ENCODE results near the gene GLIS1.

DNA sequence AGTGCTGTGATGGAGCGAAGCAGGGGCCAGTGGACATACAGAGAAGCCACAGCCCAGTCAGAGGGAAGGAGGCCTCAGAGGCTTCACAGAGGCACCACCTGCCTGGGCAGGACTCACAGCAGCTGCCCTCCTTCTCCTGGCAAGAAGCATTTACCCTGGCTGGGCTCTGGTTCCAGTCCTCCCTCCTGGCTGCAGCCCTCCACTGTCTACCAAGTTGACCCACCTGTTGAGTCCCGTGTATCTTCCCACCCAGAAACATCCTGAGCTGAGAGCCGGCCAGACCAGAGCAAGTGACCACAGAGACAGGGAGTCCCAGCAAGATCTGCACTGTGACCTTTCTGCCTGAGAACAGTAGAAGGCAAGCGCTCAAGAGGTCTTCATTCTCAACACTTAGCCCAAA is 49.7 kb downstream of the GLIS1 start:
- TF ChIP-seq, protein P1, sequence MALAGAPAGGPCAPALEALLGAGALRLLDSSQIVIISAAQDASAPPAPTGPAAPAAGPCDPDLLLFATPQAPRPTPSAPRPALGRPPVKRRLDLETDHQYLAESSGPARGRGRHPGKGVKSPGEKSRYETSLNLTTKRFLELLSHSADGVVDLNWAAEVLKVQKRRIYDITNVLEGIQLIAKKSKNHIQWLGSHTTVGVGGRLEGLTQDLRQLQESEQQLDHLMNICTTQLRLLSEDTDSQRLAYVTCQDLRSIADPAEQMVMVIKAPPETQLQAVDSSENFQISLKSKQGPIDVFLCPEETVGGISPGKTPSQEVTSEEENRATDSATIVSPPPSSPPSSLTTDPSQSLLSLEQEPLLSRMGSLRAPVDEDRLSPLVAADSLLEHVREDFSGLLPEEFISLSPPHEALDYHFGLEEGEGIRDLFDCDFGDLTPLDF (CRISPR knock-in tag; IDR thresholded peaks at IDR 0.05), result no peak
- no peak for TF ChIP-seq SP1 (CRISPR knock-in tag; conservative IDR thresholded peaks at IDR 0.05)
- TF ChIP-seq FOXK1 (CRISPR knock-in tag; IDR thresholded peaks at IDR 0.05), result no peak
- TF ChIP-seq, protein P2, sequence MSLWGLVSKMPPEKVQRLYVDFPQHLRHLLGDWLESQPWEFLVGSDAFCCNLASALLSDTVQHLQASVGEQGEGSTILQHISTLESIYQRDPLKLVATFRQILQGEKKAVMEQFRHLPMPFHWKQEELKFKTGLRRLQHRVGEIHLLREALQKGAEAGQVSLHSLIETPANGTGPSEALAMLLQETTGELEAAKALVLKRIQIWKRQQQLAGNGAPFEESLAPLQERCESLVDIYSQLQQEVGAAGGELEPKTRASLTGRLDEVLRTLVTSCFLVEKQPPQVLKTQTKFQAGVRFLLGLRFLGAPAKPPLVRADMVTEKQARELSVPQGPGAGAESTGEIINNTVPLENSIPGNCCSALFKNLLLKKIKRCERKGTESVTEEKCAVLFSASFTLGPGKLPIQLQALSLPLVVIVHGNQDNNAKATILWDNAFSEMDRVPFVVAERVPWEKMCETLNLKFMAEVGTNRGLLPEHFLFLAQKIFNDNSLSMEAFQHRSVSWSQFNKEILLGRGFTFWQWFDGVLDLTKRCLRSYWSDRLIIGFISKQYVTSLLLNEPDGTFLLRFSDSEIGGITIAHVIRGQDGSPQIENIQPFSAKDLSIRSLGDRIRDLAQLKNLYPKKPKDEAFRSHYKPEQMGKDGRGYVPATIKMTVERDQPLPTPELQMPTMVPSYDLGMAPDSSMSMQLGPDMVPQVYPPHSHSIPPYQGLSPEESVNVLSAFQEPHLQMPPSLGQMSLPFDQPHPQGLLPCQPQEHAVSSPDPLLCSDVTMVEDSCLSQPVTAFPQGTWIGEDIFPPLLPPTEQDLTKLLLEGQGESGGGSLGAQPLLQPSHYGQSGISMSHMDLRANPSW (CRISPR knock-in tag; conservative IDR thresholded peaks at IDR 0.05; ENCODE audit: low read depth), result no peak
- TF ChIP-seq, protein P3, sequence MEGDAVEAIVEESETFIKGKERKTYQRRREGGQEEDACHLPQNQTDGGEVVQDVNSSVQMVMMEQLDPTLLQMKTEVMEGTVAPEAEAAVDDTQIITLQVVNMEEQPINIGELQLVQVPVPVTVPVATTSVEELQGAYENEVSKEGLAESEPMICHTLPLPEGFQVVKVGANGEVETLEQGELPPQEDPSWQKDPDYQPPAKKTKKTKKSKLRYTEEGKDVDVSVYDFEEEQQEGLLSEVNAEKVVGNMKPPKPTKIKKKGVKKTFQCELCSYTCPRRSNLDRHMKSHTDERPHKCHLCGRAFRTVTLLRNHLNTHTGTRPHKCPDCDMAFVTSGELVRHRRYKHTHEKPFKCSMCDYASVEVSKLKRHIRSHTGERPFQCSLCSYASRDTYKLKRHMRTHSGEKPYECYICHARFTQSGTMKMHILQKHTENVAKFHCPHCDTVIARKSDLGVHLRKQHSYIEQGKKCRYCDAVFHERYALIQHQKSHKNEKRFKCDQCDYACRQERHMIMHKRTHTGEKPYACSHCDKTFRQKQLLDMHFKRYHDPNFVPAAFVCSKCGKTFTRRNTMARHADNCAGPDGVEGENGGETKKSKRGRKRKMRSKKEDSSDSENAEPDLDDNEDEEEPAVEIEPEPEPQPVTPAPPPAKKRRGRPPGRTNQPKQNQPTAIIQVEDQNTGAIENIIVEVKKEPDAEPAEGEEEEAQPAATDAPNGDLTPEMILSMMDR (IDR thresholded peaks at IDR 0.05), result no peak
- TF ChIP-seq, protein P4, sequence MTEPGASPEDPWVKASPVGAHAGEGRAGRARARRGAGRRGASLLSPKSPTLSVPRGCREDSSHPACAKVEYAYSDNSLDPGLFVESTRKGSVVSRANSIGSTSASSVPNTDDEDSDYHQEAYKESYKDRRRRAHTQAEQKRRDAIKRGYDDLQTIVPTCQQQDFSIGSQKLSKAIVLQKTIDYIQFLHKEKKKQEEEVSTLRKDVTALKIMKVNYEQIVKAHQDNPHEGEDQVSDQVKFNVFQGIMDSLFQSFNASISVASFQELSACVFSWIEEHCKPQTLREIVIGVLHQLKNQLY (CRISPR knock-in tag; IDR thresholded peaks at IDR 0.05), result no peak
- TF ChIP-seq, protein P5, sequence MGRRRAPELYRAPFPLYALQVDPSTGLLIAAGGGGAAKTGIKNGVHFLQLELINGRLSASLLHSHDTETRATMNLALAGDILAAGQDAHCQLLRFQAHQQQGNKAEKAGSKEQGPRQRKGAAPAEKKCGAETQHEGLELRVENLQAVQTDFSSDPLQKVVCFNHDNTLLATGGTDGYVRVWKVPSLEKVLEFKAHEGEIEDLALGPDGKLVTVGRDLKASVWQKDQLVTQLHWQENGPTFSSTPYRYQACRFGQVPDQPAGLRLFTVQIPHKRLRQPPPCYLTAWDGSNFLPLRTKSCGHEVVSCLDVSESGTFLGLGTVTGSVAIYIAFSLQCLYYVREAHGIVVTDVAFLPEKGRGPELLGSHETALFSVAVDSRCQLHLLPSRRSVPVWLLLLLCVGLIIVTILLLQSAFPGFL (CRISPR knock-in tag; IDR thresholded peaks at IDR 0.05; ENCODE audit: borderline replicate concordance), result no peak
- TF ChIP-seq FOXJ3 (CRISPR knock-in tag; IDR thresholded peaks at IDR 0.05; ENCODE audit: borderline replicate concordance), result no peak
- no peak for TF ChIP-seq CREB1 (CRISPR knock-in tag; IDR thresholded peaks at IDR 0.05)
- TF ChIP-seq, protein P6, sequence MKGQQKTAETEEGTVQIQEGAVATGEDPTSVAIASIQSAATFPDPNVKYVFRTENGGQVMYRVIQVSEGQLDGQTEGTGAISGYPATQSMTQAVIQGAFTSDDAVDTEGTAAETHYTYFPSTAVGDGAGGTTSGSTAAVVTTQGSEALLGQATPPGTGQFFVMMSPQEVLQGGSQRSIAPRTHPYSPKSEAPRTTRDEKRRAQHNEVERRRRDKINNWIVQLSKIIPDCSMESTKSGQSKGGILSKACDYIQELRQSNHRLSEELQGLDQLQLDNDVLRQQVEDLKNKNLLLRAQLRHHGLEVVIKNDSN (CRISPR knock-in tag; IDR thresholded peaks at IDR 0.05), result no peak
- TF ChIP-seq, protein P7, sequence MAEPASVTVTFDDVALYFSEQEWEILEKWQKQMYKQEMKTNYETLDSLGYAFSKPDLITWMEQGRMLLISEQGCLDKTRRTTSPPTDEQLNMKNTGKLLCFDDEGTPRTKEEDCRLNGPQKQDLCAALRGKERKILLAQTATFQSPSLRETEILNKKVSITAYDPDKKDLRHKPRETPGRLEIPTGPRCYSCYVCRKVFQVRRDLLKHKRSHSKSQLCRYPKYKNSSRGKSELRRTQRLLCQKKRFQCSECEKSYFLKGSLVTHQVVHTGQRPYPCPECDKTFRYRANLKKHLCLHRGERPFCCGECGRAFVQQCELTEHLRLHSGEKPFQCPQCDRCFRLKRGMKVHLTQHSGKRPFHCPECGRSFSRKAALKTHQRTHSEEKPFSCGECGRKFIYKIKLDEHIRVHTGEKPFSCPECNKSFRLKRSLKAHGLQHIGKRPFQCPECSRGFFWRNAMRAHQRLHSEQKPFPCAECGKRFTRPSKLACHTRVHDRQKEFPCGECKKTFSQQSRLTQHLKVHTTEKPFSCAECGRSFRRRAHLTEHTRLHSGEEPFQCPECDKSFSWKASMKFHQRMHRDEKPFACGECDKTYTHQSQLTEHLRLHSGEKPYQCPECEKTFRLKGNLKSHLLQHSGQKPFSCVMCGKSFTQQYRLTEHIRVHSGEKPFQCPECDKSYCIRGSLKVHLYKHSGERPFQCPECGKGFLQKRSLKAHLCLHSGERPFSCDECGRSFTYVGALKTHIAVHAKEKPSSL (CRISPR knock-in tag; conservative IDR thresholded peaks at IDR 0.05), result no peak
- TF ChIP-seq ZNF121 (CRISPR knock-in tag; IDR thresholded peaks at IDR 0.05), result no peak
- TF ChIP-seq, protein P8, sequence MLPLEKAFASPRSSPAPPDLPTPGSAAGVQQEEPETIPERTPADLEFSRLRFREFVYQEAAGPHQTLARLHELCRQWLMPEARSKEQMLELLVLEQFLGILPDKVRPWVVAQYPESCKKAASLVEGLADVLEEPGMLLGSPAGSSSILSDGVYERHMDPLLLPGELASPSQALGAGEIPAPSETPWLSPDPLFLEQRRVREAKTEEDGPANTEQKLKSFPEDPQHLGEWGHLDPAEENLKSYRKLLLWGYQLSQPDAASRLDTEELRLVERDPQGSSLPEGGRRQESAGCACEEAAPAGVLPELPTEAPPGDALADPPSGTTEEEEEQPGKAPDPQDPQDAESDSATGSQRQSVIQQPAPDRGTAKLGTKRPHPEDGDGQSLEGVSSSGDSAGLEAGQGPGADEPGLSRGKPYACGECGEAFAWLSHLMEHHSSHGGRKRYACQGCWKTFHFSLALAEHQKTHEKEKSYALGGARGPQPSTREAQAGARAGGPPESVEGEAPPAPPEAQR (CRISPR knock-in tag; IDR thresholded peaks at IDR 0.05), result no peak
- no peak for TF ChIP-seq JUN (CRISPR knock-in tag; IDR thresholded peaks at IDR 0.05)
